DMS 273 (cell line): Measurements from ENCODE around the gene HSD11B2.
A peak's percentile ranks its signal among the peaks of the same experiment; 100 is the strongest.

Experiments
- DNase-seq: peaks from one replicate; lab custom pipeline; 2025; ENCODE audit not compliant: unreplicated experiment; lab: John Stamatoyannopoulos, UW

The HSD11B2 gene

GRCh38 chr16:67470359-67470758 lies 39.4 kb downstream of the HSD11B2 start:
- DNase-seq: peak; percentile 71

- DNase-seq: no peak
Measured at GRCh38 chr16:67471758-67472384, 41.0 kb downstream of the HSD11B2 start.

- no peak for DNase-seq
Measured at GRCh38 chr16:67474551-67475455, 43.9 kb downstream of the HSD11B2 start.

GRCh38 chr16:67477960-67478554 lies 47.1 kb downstream of the HSD11B2 start:
- DNase-seq: no peak

GRCh38 chr16:67480833-67481560 lies 50.1 kb downstream of the HSD11B2 start, which contains the start of gene ATP6V0D1:
TSS of gene ATP6V0D1 (minus strand) at chr16:67481157. CDS start at chr16:67481086, 71 bp downstream.
- peak; percentile 99 for DNase-seq

- DNase-seq: peak; percentile 67
Measured at GRCh38 chr16:67481561-67482232, 50.8 kb downstream of the HSD11B2 start.

DNA sequence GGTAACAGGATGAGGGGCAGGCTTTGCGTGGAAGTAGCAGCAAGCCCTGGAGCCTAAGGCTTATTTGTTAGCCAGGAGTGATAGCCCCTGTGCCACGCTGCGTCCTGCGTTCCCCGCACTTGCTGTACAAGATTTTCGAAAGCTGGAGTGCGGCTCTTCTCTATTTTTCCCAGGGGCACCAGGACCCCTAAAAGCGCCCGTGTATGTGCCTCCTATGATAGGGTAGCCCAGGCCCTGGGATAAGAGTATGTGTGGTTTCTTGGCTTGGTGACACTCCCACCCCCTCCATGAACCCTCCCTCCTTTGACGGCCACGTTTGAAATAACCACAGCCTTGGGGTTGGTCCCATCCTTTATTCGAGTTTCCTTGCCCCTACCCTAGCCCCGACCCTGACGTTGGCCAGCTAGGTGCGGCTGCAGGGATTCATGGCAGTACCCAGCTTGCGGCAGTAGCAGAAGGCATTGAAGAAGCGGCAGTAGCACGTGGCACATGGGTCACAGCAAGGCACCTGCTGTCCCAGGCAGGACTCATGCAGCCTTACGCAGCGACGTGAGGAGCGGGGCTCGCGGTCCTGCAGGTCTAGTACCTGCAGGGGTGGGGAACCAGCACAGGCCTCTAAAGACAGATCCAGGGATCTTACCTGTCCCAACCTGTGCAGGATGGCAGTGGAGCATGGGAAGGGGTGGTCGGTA lies 51.5 kb downstream of the HSD11B2 start:
- no peak for DNase-seq

DNA sequence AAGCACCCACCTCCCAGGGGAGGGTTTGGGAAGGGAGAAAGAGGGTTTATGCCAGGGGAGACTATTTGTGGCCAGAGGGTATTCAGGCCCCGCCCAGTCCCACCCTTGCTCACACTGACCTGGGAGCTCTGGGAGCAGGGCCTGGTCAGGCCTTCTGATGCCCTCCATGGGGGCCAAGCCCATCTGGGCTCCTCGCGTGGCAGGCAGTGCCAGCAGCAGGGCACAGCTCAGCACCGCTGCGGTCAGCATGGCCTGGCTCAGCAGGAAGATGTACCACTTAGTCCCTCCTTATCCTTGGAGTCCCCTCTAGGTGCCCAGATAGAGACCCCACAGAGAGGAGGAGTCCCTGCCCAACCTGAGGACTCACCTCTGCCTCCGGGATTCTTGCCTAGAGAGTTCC lies 52.2 kb downstream of the HSD11B2 start, which contains the start of gene AGRP:
AGRP (minus strand) TSS at position 398 of the 400 bp plus-strand sequence; CDS start at position 249, 149 bp downstream.
- no peak for DNase-seq

DNA sequence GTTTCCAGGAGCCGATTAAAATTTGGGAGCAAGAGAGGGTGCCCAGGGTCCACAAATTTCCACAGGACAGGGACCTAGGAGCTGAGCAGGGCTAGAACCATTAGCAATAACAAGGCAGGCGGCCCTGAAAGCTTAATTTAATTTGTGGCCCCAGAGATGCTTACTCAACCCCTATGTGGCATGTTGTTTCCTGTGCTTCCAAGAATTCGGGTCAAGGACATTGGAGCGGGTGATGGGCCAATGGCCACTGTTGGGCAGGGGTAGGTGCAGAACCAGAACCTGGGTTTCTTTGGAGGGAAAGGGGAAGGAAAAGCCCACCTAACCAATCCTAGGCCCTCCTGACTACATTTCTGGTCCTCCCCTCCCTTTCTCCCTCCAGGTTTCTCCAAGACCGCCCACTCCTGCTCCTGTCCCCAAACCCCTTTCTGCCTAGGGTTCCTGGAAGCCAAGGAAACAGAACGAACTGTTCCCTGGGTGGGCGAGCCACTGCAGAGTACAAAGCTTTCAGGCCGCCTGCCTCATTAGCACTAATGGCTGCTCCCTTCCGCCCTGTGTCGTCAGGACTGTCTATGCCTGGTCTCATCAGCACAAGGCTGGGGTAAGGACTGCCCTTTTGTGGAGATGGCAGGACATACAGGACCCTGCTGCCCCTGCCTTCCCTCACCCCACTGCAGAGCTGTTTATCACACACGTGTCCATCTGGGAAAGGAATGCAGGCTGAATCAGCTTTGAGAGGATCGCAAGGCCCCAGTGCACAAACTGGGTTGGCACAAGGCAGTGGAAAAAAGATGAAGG lies 53.0 kb downstream of the HSD11B2 start:
- DNase-seq: no peak

DNA sequence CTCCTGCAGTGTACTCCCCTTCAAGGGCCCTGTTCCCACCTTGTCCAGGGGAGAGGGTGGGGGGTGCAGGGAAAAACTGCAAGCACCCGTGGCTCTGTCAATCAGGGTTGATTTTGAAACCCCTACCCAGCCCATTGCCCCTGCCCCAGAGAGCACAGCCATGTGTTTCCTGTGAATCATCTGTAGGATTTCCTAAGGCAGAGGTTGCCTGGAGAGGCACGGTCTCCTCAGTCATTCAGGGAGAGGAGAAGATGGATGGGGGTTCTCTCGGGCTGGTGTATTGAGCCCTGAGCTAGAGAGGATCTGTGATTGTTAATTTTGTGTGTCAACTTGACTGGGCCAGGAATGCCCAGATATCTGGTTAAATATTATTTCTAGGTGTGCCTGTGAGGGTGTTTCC lies 55.9 kb downstream of the HSD11B2 start:
- DNase-seq: no peak
